ENCODE results near the gene HMCN1.

The HMCN1 gene

GRCh38 chr1:185696422-185697150 lies 37.6 kb upstream of the HMCN1 start:
- TF ChIP-seq CTCF (conservative IDR thresholded peaks at IDR 0.05; ENCODE audit: low read length) = no peak
- peak; percentile 12 for DNase-seq (ENCODE audit: low read depth)
- H3K4me3 ChIP-seq (ENCODE audit: low read length) = no peak overlapping the region

- TF ChIP-seq CTCF (conservative IDR thresholded peaks at IDR 0.05; ENCODE audit: low read length) = no peak
- DNase-seq (ENCODE audit: low read depth) = no peak
- no peak overlapping the region for H3K4me3 ChIP-seq (ENCODE audit: low read length)
Observed at GRCh38 chr1:185699874-185700273, 34.3 kb upstream of the HMCN1 start.

DNA sequence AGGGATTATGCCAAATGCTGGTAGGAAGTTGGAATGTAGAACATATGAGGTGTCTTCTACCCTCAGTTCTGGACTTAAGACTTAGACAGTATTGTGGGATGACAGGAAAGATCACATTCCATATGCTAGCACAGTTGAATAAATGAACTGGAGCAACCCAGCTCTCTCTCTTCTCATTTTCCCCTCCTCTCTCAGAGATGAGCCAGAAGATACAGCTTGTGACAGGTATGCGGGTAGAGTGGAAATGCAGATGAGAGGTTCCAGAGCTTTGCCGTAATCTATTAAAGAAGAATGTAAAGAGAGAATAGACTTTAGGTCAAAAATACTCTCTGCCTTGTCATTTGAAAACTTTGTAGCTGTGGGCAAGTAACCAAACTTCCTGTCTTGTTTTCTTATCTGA lies 32.5 kb upstream of the HMCN1 start:
- H3K4me3 ChIP-seq (ENCODE audit: low read length) = no peak overlapping the region
- no peak for TF ChIP-seq CTCF (conservative IDR thresholded peaks at IDR 0.05; ENCODE audit: low read length)
- DNase-seq (ENCODE audit: low read depth) = no peak

DNA sequence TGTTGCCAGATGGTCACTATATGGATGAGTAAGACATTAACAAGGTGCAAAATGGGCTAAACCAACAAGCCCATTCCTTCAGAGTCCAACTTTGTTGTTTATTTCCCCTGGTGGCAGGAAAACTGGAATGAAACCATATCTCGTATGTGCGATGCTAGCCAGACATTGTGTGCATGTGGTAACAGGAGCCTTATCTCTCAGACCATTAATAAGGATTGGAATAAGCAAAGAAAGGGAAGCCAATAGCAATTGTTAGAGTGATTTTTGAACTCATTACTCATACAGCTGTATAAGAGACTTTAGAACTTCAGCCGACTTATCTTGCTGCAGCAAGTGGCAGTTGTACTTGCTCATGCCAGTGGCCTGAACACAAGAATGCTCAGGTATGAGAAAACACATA lies 30.0 kb upstream of the HMCN1 start:
- H3K4me3 ChIP-seq (ENCODE audit: low read length) = no peak overlapping the region
- no peak for DNase-seq (ENCODE audit: low read depth)
- TF ChIP-seq CTCF (conservative IDR thresholded peaks at IDR 0.05; ENCODE audit: low read length) = no peak

GRCh38 chr1:185716095-185716494 lies 18.1 kb upstream of the HMCN1 start:
- H3K4me3 ChIP-seq (ENCODE audit: low read length) = no peak overlapping the region
- no peak for DNase-seq (ENCODE audit: low read depth)
- TF ChIP-seq CTCF (conservative IDR thresholded peaks at IDR 0.05; ENCODE audit: low read length) = no peak

DNA sequence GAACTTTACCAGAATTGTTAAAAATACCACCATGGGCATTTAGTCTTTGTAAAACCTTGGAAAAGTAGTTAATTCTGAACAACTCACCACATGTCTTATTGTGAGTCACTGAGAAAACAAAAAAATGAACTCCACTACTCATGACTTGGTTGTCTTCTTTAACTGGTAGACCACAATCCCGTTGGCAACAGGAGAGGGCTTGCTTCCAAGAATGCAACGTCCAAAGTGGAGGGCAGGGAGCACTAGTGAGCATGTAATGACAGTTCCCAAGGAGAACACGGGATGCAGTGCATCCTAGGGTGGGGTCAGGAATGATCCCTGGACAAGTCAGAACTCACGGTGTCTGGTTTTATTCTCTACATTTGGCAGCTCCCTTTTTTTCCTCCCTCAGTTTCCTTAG lies 15.2 kb upstream of the HMCN1 start:
- TF ChIP-seq CTCF (conservative IDR thresholded peaks at IDR 0.05; ENCODE audit: low read length) = peak; percentile 64
- H3K4me3 ChIP-seq (ENCODE audit: low read length) = no peak overlapping the region
- DNase-seq (ENCODE audit: low read depth) = peak; percentile 97

DNA sequence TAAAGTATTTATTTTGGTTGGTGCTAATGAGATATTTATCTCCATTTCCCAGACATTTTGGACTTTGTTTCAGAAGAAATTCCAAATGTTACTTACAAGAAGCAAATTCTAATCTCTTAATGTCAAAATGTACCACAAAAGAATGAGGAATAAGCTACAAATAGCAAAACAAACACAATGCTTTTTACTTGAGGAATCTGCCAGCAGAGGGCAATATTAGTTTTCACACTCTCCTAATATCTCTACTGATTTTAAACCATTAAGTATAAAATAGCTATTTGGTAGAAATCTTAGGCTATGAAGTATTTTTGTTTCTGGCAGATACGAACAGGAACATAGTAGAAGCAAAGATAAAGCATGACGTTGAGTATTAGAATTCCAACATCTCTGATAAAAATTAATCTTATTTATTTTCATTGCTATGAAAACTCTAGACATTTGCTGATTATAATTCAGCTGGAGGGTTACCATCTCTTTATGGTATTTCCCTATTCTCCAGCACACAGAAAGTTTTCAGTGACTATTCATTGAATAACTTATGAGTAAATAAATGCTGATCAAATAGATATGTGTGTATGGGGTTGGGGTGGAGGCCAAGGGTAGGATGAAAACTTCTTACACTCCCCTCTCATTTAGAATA lies 13.4 kb upstream of the HMCN1 start:
- peak; percentile 80 for DNase-seq (ENCODE audit: low read depth)
- H3K4me3 ChIP-seq (ENCODE audit: low read length) = no peak overlapping the region
- TF ChIP-seq CTCF (conservative IDR thresholded peaks at IDR 0.05; ENCODE audit: low read length) = peak; percentile 74
